ENCODE data around the gene STX4. TPM values are rescaled to one million over a fixed set of nuclear protein-coding genes. Genes with fewer than 3 reads are reported as not detected.
A peak's percentile ranks its signal among the peaks of the same experiment; 100 is the strongest.

STX4 gene
- total and polyA plus RNA-seq, 9 of the 15 experiments (the other 6 are each of a cell fraction or from before 2014, with no cell fraction given), result 3.2 to 48.0 (median 21.5) TPM

GRCh38 chr16:31025339-31025738 lies 8.0 kb upstream of the STX4 start (continued):
- no peak for TF ChIP-seq DLX4 (CRISPR knock-in tag; IDR thresholded peaks at IDR 0.05)

DNA sequence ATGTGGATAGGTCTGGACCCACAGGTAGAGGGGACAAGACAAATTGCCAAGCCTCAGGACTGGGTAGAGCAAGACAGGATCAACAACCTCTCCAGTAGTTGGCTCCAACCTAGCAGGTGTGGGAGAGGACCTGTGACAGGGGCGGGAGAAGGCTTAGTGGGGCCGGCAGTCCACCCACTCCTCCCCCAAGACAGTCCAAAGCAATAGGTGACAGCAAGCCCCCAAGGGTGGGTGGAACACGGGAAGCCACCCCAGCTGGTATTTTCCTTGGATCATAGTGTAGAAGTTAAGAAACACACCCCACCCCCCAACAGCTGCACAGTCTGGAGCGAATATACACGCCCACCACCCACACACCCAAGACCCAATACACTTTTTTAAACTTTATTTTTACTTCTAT lies 4.1 kb upstream of the STX4 start:
- peaks cover 2% of the 10 kb centered on the region for H4K20me1 ChIP-seq (replicated peaks; ENCODE audit: control insufficient read depth, insufficient read depth, low read length)
- intact Hi-C loops (cut with micrococcal nuclease) (no loop called here), in situ Hi-C loops (cut with MboI) (no loop called here)
- H2AFZ ChIP-seq (ENCODE audit: low read depth, low read length), result no peak overlapping the region
- no peak for FAIRE-seq
- peaks cover under 1% of the 10 kb centered on the region; the same call in 1 of the 3 replicates for H3K36me3 ChIP-seq (ENCODE audit: control insufficient read depth, insufficient read depth, low read length)
- CTCF ChIA-PET (ENCODE audit: low intra/inter-chr PET ratio), result no interaction called here
- BruUV-seq (replicated peaks), result no TSS peak
- POLR2A ChIA-PET, result no interaction called here
- peaks cover 5% of the 10 kb centered on the region for H3K9me1 ChIP-seq (ENCODE audit: control insufficient read depth, insufficient read depth, low read length)
- H3K4me1 ChIP-seq (replicated peaks in 1 of 2; ENCODE audit: control insufficient read depth in 2 of 2, insufficient read depth in 2 of 2, low read length in 2 of 2), result peaks cover 16 to 18% of the 10 kb centered on the region in 2 experiments
- DNase-seq (ENCODE audit: extremely low read depth in 1 of 4, low spot score in 3 of 4), result no peak
- H3K9ac ChIP-seq (ENCODE audit: insufficient read depth in 1 of 2, low read depth in 2 of 2, low read length in 2 of 2), result peak overlapping the region in 1 of 2 experiments; percentile 59; a peak in 1 of 4 replicates
- no peaks in the 10 kb centered on the region for H3K27me3 ChIP-seq (ENCODE audit: control insufficient read depth in 2 of 2, insufficient read depth in 2 of 2, low read length in 2 of 2)
- no peak overlapping the region for H3K27ac ChIP-seq (ENCODE audit: extremely low read depth, low read depth, low read length)
- H3K4me2 ChIP-seq (ENCODE audit: insufficient read depth, low read length), result no peak overlapping the region
- H3K4me3 ChIP-seq, result no peak overlapping the region
- 30% methylated on average over 5 of the region's 5 CpGs for WGBS (ENCODE audit: insufficient coverage, low coverage, missing lambda C conversion rate)
- no peak for ATAC-seq
- peaks cover 15% of the 10 kb centered on the region for H3K79me2 ChIP-seq (ENCODE audit: control insufficient read depth, insufficient read depth, low read length)
- TF ChIP-seq BHLHE40 (IDR thresholded peaks at IDR 0.05; ENCODE audit: low read length) (no peak), ZFX (CRISPR knock-in tag; IDR thresholded peaks at IDR 0.05) (no peak), EGR1 (conservative IDR thresholded peaks at IDR 0.05) (peak; percentile 50)
- no peaks in the 10 kb centered on the region; the same call in 1 of the 2 replicates for H3K9me3 ChIP-seq (replicated peaks; ENCODE audit: control insufficient read depth, insufficient read depth, low read depth, low read length)

All from K562 (cell line).